SK-N-SH treated with all-trans-retinoic acid at 6 μM for 48 hours (cell line): ENCODE data around the gene TFRC.
"Not testable (repeated sequence)": the region's sequence is repeated elsewhere in the genome, so short reads cannot be mapped to it uniquely, and the experiment has no call there.

Source experiments
- ATAC-seq: fragments of 200-7000 bp; cut with Tn5 transposase; 3 replicates; pipeline ENCODE4 v1.9.1; 2020; ENCODE audit warnings: mild to moderate bottlenecking, moderate library complexity
- ARNTL ChIP-seq: fragments of 450-650 bp; formaldehyde crosslinking; IDR thresholded peaks from 2 replicates; pipeline ENCODE4 v1.5.0; 2020; ENCODE audit warnings: low read depth, mild to moderate bottlenecking, moderate library complexity, borderline replicate concordance
- BACH2 ChIP-seq: fragments of 250-450 bp; sonication (Bioruptor Pico); IDR thresholded peaks from 2 replicates; pipeline ENCODE4 v1.9.0; 2021; ENCODE audit warnings: mild to moderate bottlenecking, borderline replicate concordance
- CSDC2 ChIP-seq: fragments of 250-450 bp; sonication (Bioruptor Pico); IDR thresholded peaks from 2 replicates; pipeline ENCODE4 v1.5.0; 2020; ENCODE audit warnings: mild to moderate bottlenecking, moderate library complexity
- ESRRG ChIP-seq: fragments of 250-450 bp; sonication (Bioruptor Pico); IDR thresholded peaks from 2 replicates; pipeline ENCODE4 v1.6.1; 2021; ENCODE audit warnings: mild to moderate bottlenecking
- ISL1 ChIP-seq: fragments of 250-450 bp; sonication (Bioruptor Pico); IDR thresholded peaks from 2 replicates; pipeline ENCODE4 v2.1.2; 2022; ENCODE audit warnings: mild to moderate bottlenecking, moderate library complexity
- PPARA ChIP-seq: fragments of 250-450 bp; sonication (Bioruptor Pico); IDR thresholded peaks from 2 replicates; pipeline ENCODE4 v1.5.0; 2020; ENCODE audit warnings: mild to moderate bottlenecking, borderline replicate concordance
- RARB ChIP-seq: fragments of 250-450 bp; sonication (Bioruptor Pico); IDR thresholded peaks from 2 replicates; pipeline ENCODE4 v1.8.0; 2021; ENCODE audit warnings: mild to moderate bottlenecking, moderate library complexity
- TCF4 ChIP-seq: fragments of 250-450 bp; sonication (Bioruptor Pico); IDR thresholded peaks from 2 replicates; pipeline ENCODE4 v1.8.0; 2021; ENCODE audit warnings: mild to moderate bottlenecking, moderate library complexity, borderline replicate concordance
- TOX ChIP-seq: fragments of 250-450 bp; sonication (Bioruptor Pico); IDR thresholded peaks from 2 replicates; pipeline ENCODE4 v1.8.0; 2021; ENCODE audit warnings: mild to moderate bottlenecking, moderate library complexity, borderline replicate concordance
- ZC3H10 ChIP-seq: fragments of 250-450 bp; sonication (Bioruptor Pico); IDR thresholded peaks from 2 replicates; pipeline ENCODE4 v1.5.1; 2021; ENCODE audit warnings: mild to moderate bottlenecking, moderate library complexity
- ZFP3 ChIP-seq: fragments of 250-450 bp; sonication (Bioruptor Pico); IDR thresholded peaks from 2 replicates; pipeline ENCODE4 v1.5.0; 2020; ENCODE audit warnings: mild to moderate bottlenecking, moderate library complexity
- ZFP30 ChIP-seq: fragments of 450-650 bp; formaldehyde crosslinking; IDR thresholded peaks from 2 replicates; pipeline ENCODE4 v1.5.0; 2022; ENCODE audit warnings: mild to moderate bottlenecking, moderate library complexity
- ZNF8 ChIP-seq: fragments of 450-650 bp; formaldehyde crosslinking; IDR thresholded peaks from 2 replicates; pipeline ENCODE4 v1.5.0; 2020; ENCODE audit warnings: mild to moderate bottlenecking, moderate library complexity
- TF ChIP-seq, protein P1 (sequence below): fragments of 250-450 bp; sonication (Bioruptor Pico); IDR thresholded peaks from 2 replicates; pipeline ENCODE4 v1.5.1; 2021; ENCODE audit warnings: mild to moderate bottlenecking, moderate library complexity
- TF ChIP-seq, protein P2 (sequence below): fragments of 250-450 bp; sonication (Bioruptor Pico); IDR thresholded peaks from 2 replicates; pipeline ENCODE4 v1.8.0; 2021; ENCODE audit warnings: low read depth, mild to moderate bottlenecking, moderate library complexity, borderline replicate concordance
- TF ChIP-seq, protein P3 (sequence below): fragments of 250-450 bp; sonication (Bioruptor Pico); IDR thresholded peaks from 2 replicates; pipeline ENCODE4 v1.5.0; 2020; ENCODE audit warnings: mild to moderate bottlenecking, moderate library complexity
- TF ChIP-seq, protein P4 (sequence below): fragments of 250-450 bp; sonication (Bioruptor Pico); IDR thresholded peaks from 2 replicates; pipeline ENCODE4 v1.5.1; 2020; ENCODE audit warnings: low read depth, mild to moderate bottlenecking, moderate library complexity

TFRC gene

DNA sequence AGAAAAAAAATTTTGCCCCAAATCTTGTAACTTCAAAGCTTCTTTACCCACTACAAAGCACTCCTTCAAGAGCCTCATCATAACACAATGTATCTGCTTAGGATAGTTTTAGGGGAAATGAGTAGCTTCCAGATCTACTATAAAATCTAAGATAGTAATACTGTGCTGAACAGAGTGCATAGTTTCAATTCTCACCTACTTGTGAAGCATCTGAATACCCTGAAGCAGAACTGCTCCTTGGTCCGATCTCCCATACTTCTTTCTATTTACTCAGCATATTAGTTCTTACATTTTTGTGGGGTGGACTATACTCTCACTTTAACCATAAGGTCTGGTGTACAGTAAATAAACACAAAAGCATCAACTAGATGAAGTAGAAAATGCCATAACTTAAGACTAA, 9.6 kb downstream of the TFRC start:
- no peak for TF ChIP-seq ARNTL (CRISPR knock-in tag)
- TF ChIP-seq ZFP3 (CRISPR knock-in tag) = no peak
- TF ChIP-seq, protein P1, sequence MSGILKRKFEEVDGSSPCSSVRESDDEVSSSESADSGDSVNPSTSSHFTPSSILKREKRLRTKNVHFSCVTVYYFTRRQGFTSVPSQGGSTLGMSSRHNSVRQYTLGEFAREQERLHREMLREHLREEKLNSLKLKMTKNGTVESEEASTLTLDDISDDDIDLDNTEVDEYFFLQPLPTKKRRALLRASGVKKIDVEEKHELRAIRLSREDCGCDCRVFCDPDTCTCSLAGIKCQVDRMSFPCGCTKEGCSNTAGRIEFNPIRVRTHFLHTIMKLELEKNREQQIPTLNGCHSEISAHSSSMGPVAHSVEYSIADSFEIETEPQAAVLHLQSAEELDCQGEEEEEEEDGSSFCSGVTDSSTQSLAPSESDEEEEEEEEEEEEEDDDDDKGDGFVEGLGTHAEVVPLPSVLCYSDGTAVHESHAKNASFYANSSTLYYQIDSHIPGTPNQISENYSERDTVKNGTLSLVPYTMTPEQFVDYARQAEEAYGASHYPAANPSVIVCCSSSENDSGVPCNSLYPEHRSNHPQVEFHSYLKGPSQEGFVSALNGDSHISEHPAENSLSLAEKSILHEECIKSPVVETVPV = no peak
- TF ChIP-seq, protein P2, sequence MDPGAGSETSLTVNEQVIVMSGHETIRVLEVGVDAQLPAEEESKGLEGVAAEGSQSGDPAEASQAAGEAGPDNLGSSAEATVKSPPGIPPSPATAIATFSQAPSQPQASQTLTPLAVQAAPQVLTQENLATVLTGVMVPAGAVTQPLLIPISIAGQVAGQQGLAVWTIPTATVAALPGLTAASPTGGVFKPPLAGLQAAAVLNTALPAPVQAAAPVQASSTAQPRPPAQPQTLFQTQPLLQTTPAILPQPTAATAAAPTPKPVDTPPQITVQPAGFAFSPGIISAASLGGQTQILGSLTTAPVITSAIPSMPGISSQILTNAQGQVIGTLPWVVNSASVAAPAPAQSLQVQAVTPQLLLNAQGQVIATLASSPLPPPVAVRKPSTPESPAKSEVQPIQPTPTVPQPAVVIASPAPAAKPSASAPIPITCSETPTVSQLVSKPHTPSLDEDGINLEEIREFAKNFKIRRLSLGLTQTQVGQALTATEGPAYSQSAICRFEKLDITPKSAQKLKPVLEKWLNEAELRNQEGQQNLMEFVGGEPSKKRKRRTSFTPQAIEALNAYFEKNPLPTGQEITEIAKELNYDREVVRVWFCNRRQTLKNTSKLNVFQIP (CRISPR knock-in tag) = no peak
- TF ChIP-seq, protein P3, sequence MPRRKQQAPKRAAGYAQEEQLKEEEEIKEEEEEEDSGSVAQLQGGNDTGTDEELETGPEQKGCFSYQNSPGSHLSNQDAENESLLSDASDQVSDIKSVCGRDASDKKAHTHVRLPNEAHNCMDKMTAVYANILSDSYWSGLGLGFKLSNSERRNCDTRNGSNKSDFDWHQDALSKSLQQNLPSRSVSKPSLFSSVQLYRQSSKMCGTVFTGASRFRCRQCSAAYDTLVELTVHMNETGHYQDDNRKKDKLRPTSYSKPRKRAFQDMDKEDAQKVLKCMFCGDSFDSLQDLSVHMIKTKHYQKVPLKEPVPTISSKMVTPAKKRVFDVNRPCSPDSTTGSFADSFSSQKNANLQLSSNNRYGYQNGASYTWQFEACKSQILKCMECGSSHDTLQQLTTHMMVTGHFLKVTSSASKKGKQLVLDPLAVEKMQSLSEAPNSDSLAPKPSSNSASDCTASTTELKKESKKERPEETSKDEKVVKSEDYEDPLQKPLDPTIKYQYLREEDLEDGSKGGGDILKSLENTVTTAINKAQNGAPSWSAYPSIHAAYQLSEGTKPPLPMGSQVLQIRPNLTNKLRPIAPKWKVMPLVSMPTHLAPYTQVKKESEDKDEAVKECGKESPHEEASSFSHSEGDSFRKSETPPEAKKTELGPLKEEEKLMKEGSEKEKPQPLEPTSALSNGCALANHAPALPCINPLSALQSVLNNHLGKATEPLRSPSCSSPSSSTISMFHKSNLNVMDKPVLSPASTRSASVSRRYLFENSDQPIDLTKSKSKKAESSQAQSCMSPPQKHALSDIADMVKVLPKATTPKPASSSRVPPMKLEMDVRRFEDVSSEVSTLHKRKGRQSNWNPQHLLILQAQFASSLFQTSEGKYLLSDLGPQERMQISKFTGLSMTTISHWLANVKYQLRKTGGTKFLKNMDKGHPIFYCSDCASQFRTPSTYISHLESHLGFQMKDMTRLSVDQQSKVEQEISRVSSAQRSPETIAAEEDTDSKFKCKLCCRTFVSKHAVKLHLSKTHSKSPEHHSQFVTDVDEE = no peak
- TF ChIP-seq BACH2 (CRISPR knock-in tag) = no peak
- no peak for TF ChIP-seq ZNF8 (CRISPR knock-in tag)
- TF ChIP-seq PPARA (CRISPR knock-in tag) = no peak
- no peak for TF ChIP-seq ZFP30 (CRISPR knock-in tag)
- TF ChIP-seq CSDC2 (CRISPR knock-in tag) = no peak
- no peak for TF ChIP-seq ISL1 (CRISPR knock-in tag)
- no peak for TF ChIP-seq ESRRG (CRISPR knock-in tag)
- TF ChIP-seq RARB (CRISPR knock-in tag) = no peak
- no peak for TF ChIP-seq ZC3H10 (CRISPR knock-in tag)

DNA sequence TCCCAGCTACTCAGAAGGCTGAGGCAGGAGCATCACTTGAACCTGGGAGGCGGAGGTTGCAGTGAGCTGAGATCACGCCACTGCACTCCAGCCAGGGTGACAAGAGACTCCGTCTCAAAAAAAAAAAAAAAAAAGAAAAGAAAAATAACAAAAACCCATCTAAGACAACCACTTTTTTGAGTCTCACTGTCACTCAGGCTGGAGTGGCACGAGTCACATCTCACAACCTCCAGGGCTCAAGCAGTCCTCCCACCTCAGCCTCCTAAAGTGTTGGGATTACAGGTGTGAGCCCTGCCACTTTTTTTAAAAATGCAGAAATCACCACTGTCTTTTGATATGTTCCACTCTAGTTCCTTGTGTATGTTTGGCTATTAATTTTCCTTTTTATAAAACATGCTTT, 13.1 kb downstream of the TFRC start:
- not testable (repeated sequence) for ATAC-seq

More for the DNA sequence above, 9.6 kb downstream of the TFRC start:
- no peak for ATAC-seq

DNA sequence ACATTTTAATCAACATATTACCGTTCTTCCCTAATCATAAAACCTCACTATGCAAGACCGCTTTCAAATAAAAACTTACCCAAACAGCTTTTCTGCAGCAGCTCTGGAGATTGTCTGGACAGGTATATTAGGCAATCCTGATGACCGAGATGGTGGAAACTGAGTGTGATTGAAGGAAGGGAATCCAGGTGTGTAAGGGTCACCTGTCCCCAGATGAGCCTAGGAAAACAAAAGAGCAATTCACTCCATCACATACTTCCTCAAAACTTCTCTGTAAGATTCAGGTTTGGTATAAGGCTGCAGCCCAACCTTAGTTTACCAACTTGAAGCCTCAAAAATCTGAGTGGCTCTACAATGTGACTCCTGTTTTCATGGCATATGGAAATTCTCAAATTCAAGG, 14.5 kb downstream of the TFRC start:
- TF ChIP-seq PPARA (CRISPR knock-in tag) = no peak
- TF ChIP-seq, protein P3 = no peak
- TF ChIP-seq, all 23 proteins: peak for 0
- ATAC-seq = no peak

DNA sequence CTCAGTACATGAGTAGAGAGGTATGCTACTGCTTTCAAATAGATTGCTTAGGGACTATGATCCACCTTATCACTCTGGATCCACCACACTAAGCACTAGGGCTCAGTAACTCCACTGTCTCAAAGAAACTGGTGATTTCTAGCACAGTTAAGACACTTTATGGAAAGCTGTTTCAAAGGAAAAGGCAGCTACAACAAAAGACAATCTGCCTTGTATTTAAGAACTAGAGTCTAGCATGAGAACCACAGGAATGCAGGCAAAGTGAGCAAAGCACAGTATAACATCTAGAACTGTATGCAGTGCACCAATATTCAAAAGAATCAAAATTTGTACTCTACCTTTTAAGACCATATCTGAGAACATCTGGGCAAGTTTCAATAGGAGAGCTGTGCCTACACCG, 17.9 kb downstream of the TFRC start:
- TF ChIP-seq TCF4 (CRISPR knock-in tag) (no peak), CSDC2 (CRISPR knock-in tag) (no peak)
- ATAC-seq = no peak

DNA sequence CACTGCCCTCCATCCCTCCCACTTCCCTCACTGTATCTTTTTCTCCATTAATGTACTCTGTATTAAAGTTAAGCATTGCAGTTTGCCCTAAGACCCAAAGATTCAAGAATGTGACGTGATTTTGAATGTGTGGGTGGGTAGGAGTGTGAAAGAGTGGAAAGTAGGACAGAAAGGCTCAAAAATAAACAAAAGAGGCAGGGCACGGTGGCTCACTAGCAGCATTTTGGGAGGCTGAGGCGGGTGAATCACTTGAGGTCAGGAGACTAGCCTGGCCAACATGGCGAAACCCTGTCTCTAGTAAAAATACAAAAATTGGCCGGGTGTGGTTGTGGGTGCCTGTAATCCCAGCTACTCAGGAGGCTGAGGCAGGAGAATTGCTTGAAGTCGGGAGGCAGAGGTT, 18.4 kb downstream of the TFRC start:
- TF ChIP-seq, protein P1 = no peak
- TF ChIP-seq, protein P4, sequence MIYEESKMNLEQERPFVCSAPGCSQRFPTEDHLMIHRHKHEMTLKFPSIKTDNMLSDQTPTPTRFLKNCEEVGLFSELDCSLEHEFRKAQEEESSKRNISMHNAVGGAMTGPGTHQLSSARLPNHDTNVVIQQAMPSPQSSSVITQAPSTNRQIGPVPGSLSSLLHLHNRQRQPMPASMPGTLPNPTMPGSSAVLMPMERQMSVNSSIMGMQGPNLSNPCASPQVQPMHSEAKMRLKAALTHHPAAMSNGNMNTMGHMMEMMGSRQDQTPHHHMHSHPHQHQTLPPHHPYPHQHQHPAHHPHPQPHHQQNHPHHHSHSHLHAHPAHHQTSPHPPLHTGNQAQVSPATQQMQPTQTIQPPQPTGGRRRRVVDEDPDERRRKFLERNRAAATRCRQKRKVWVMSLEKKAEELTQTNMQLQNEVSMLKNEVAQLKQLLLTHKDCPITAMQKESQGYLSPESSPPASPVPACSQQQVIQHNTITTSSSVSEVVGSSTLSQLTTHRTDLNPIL = no peak
- no peak for TF ChIP-seq ZC3H10 (CRISPR knock-in tag)
- no peak for TF ChIP-seq TOX (CRISPR knock-in tag)
- no peak for TF ChIP-seq ARNTL (CRISPR knock-in tag)
- TF ChIP-seq BACH2 (CRISPR knock-in tag) = no peak
- TF ChIP-seq, all 23 proteins: peak for 0
- ATAC-seq = no peak
